Esophagus muscularis mucosa (tissue), 4 donors: Measurements from ENCODE around the gene PGBD4. TPM values are rescaled to one million over a fixed set of nuclear protein-coding genes. Genes with fewer than 3 reads are reported as not detected.

Source experiments
- DNase-seq: peaks from one replicate; pipeline ENCODE4 v3.0.0-alpha.2; 2017; ENCODE audit errors: extremely low spot score
- H3K27ac ChIP-seq, 4 donors: fragments of 200-600 bp; sonication (generic); replicated peaks in 1 of 4; 1 replicate in 3 of 4; 2 replicates in 1 of 4; pipeline ENCODE4 v1.5.1; 2016 to 2019; ENCODE audit warnings: mild to moderate bottlenecking in 1 of 4
- H3K27me3 ChIP-seq, 4 donors: fragments of 200-600 bp; sonication (generic); one replicate each; pipeline versions ENCODE4 v1.5.1 to v1.6.0; 2016 to 2019
- H3K36me3 ChIP-seq, 4 donors: fragments of 200-600 bp; sonication (generic); one replicate each; pipeline ENCODE4 v1.5.1; 2016 to 2019
- H3K4me1 ChIP-seq, 4 donors: fragments of 200-600 bp; sonication (generic); one replicate each; pipeline ENCODE4 v1.5.1; 2016 to 2019
- H3K4me3 ChIP-seq, 4 donors: fragments of 200-600 bp; sonication (generic); 1 replicate in 2 of 4; 2 replicates in 2 of 4; pipeline ENCODE4 v1.5.1; 2016 to 2019; ENCODE audit warnings: mild to moderate bottlenecking in 4 of 4, moderate library complexity in 1 of 4
- H3K9me3 ChIP-seq, 4 donors: fragments of 200-600 bp; sonication (generic); 1 replicate in 3 of 4; 2 replicates in 1 of 4; pipeline ENCODE4 v1.5.1; 2016 to 2019
- EP300 ChIP-seq: sonication (generic); formaldehyde crosslinking; IDR thresholded peaks from one replicate; pipeline ENCODE4 v1.6.1; 2017; ENCODE audit warnings: antibody characterized with exemption
- POLR2A ChIP-seq: fragments of 450-650 bp; IDR thresholded peaks from one replicate; pipeline ENCODE4 v1.6.1; 2017; ENCODE audit warnings: antibody characterized with exemption, moderate library complexity, mild to moderate bottlenecking, low read depth
- POLR2AphosphoS5 ChIP-seq, 2 donors: sonication (generic); formaldehyde crosslinking; IDR thresholded peaks; one replicate each; pipeline ENCODE4 v1.6.1; 2017; ENCODE audit warnings: antibody characterized with exemption in 2 of 2
- WGBS: methylation state at CpG from one replicate; pipeline ENCODE4 v1.1.5; 2018; 5-methylcytosine and 5-hydroxymethylcytosine counted together
- intact Hi-C: fragments of 100-400 bp; cut with DNase I; formaldehyde crosslinking; loops from one replicate; pipeline ENCODE4 v1.15.1; 2023
- total RNA-seq, 4 donors: library from RNA; depleted of rRNA; stranded (reverse); fragments of >200 nt; gene quantifications; one replicate each; pipeline versions ENCODE4 v1.1.0 to v1.2.1, GENCODE V29; 2016
- TF ChIP-seq, protein P1 (sequence below), 3 experiments: fragments of 200-600 bp in 2 of 3; fragments of 450-650 bp in 1 of 3; sonication (generic) in 2 of 3; IDR thresholded peaks; one replicate each; pipeline ENCODE4 v1.5.1; 2017 to 2019; ENCODE audit warnings: antibody characterized with exemption in 3 of 3, mild to moderate bottlenecking in 2 of 3, moderate library complexity in 1 of 3

PGBD4 gene
- total RNA-seq, 4 donors from 2014 or later = 0.66 to 1.7 (median 1.2) TPM

DNA sequence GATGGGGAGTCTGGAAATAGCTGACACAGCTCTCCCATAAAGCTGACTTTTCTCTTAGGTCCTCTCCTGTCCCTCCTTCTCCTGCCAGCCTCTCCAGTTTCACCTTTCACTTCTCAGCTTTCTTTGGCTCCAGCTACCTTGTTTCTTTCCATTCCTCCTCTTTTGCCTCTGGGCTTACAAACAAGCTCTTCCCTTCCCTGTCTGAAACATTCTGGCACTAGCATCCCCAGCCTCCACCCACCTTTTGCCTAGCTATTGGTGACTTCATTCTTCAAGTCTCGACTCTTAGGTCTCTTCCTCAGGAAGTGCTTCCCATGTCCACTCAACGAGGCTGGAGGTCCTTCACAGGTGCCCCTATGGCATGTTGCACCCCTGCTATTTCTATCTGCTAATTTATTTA, 42.4 kb upstream of the PGBD4 start:
- Histone ChIP-seq H3K36me3 (no peaks in the 10 kb centered on the region), H3K27me3 (no peaks in the 10 kb centered on the region), H3K9me3 (no peaks in the 10 kb centered on the region), H3K4me1 (peaks cover 0 to 8% (median 0%) of the 10 kb centered on the region in 4 donors), H3K27ac (no peak overlapping the region), H3K4me3 (no peak overlapping the region)
- no peak for DNase-seq
- 61% methylated on average over 2 of the region's 2 CpGs for WGBS
- TF ChIP-seq POLR2AphosphoS5 (IDR thresholded peaks at IDR 0.05) = no peak
- TF ChIP-seq, protein P1, sequence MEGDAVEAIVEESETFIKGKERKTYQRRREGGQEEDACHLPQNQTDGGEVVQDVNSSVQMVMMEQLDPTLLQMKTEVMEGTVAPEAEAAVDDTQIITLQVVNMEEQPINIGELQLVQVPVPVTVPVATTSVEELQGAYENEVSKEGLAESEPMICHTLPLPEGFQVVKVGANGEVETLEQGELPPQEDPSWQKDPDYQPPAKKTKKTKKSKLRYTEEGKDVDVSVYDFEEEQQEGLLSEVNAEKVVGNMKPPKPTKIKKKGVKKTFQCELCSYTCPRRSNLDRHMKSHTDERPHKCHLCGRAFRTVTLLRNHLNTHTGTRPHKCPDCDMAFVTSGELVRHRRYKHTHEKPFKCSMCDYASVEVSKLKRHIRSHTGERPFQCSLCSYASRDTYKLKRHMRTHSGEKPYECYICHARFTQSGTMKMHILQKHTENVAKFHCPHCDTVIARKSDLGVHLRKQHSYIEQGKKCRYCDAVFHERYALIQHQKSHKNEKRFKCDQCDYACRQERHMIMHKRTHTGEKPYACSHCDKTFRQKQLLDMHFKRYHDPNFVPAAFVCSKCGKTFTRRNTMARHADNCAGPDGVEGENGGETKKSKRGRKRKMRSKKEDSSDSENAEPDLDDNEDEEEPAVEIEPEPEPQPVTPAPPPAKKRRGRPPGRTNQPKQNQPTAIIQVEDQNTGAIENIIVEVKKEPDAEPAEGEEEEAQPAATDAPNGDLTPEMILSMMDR (IDR thresholded peaks at IDR 0.05) = no peak
- intact Hi-C loops = no loop called here

DNA sequence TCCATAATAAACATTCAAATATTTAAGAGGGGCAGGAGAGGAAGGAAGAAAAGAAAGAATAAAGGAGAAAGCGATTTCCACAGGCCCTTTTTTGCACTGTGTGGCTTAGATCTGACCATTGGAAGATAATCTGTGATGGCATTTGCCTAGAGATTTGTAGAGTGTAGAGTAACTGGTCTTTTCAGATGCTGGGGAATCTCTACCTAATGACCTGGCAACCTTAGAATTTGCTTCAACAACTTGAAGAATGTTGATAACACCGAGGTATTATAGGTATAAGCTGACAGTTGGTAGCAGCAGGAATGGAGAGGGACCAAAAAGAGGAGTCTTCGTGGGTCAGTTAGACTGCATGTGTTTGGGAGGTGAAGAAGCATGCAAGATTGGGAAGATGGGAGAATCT, 41.9 kb upstream of the PGBD4 start:
- Histone ChIP-seq H3K9me3 (no peaks in the 10 kb centered on the region), H3K4me3 (no peak overlapping the region), H3K4me1 (peaks cover 0 to 8% (median 0%) of the 10 kb centered on the region in 4 donors), H3K27ac (no peak overlapping the region), H3K36me3 (no peaks in the 10 kb centered on the region), H3K27me3 (no peaks in the 10 kb centered on the region)
- no peak for DNase-seq
- WGBS = 74% methylated on average over 3 of the region's 3 CpGs
- intact Hi-C loops = no loop called here
- TF ChIP-seq POLR2AphosphoS5 (IDR thresholded peaks at IDR 0.05) (no peak), POLR2A (no peak), EP300 (no peak)
- TF ChIP-seq, protein P1 (IDR thresholded peaks at IDR 0.05) = no peak

DNA sequence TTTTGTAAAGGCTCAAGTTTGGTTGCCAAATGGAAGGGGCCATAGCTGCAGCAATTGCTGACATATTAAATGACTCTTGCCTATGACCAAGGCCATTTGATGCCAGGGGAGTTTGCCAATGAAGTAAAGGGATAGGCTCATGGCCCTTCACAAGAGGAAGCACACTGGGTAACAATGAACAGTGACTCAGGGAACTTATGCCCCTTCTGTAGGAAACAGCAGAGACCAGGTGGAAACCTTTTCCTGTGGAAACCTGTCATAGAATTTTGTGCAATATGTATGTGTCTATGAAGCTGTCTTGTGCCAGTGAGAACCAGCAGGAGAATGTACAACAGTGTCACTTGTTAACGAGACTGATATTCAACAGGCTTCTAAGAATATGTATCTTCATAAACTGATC, 37.4 kb upstream of the PGBD4 start:
- Histone ChIP-seq H3K4me1 (peaks cover 0 to 8% (median 0%) of the 10 kb centered on the region in 4 donors), H3K36me3 (no peaks in the 10 kb centered on the region), H3K27ac (no peak overlapping the region), H3K4me3 (no peak overlapping the region), H3K9me3 (no peaks in the 10 kb centered on the region), H3K27me3 (no peaks in the 10 kb centered on the region)
- intact Hi-C loops = no loop called here
- TF ChIP-seq EP300 (no peak), POLR2A (no peak), POLR2AphosphoS5 (IDR thresholded peaks at IDR 0.05) (no peak)
- TF ChIP-seq, protein P1 (IDR thresholded peaks at IDR 0.05) = no peak
- no peak for DNase-seq
- WGBS = 0% methylated on average over 1 of the region's 1 CpG

DNA sequence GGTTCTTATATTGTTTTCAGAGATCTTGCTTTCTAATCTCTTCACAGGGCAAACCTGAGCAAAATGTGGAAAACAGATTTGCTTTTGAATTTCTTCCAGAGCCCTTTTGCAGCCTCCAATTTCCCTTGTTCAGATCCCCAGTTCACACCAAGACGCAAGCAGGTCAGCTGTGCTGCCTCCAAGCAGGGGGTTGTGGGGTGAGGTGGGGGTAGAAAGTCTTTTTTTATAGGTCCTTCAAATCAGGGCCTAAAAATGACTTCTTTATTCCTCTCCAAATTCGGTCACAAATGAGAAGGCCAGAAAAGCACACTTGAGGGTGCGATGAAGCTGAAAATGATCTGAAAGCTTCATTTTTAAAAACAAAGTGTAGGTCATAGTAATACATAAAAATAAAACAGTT, 36.6 kb upstream of the PGBD4 start:
- Histone ChIP-seq H3K4me3 (no peak overlapping the region), H3K36me3 (no peaks in the 10 kb centered on the region), H3K9me3 (no peaks in the 10 kb centered on the region), H3K27me3 (no peaks in the 10 kb centered on the region), H3K27ac (no peak overlapping the region), H3K4me1 (peaks cover 0 to 8% (median 0%) of the 10 kb centered on the region in 4 donors)
- no peak for TF ChIP-seq POLR2AphosphoS5 (IDR thresholded peaks at IDR 0.05)
- TF ChIP-seq, protein P1 (IDR thresholded peaks at IDR 0.05) = no peak
- TF ChIP-seq EP300 = no peak
- TF ChIP-seq POLR2A = no peak
- intact Hi-C loops = no loop called here
- WGBS = 90% methylated on average over 3 of the region's 3 CpGs
- DNase-seq = no peak

DNA sequence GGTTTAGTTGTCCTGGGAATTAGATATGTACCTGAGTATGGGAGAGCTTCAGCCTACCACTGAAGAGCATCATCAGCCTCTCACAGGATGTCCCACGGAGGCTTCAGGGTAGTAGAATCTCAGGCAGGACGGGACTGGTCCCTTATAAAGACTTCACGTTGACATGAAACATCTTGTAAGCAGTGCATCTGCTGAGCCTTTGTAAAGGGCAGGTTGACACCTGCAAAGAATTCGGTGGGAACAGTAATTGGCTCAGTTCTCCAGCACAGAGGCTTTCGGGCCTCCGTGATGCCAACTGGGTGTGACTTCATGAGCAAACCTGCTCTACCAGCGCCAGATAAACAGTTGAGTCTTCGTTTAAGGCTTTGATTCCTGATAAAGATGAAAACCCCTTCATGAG, 35.9 kb upstream of the PGBD4 start:
- 89% methylated on average over 8 of the region's 8 CpGs for WGBS
- no peak for DNase-seq

More for the DNA sequence above, 35.9 kb upstream of the PGBD4 start:
- TF ChIP-seq POLR2AphosphoS5 (IDR thresholded peaks at IDR 0.05) (no peak), POLR2A (no peak)
- TF ChIP-seq, protein P1 (IDR thresholded peaks at IDR 0.05) = no peak
- Histone ChIP-seq H3K36me3 (no peaks in the 10 kb centered on the region), H3K4me1 (peaks cover 0 to 8% (median 0%) of the 10 kb centered on the region in 4 donors), H3K4me3 (no peak overlapping the region), H3K9me3 (no peaks in the 10 kb centered on the region), H3K27me3 (no peaks in the 10 kb centered on the region), H3K27ac (no peak overlapping the region)
- intact Hi-C loops = no loop called here
